Mucosa of descending colon (tissue), 3 donors: ENCODE measurements around the gene C2CD3. TPM values are rescaled to one million over a fixed set of nuclear protein-coding genes. Genes with fewer than 3 reads are reported as not detected.
"Not testable (repeated sequence)": the region's sequence is repeated elsewhere in the genome, so short reads cannot be mapped to it uniquely, and the experiment has no call there.

Source experiments
- ATAC-seq: fragments of 200-7000 bp; cut with Tn5 transposase; one replicate; pipeline ENCODE4 v1.9.1; 2020; ENCODE audit warnings: mild to moderate bottlenecking, moderate library complexity
- DNase-seq, 3 donors: peaks; one replicate each; pipeline ENCODE4 v3.0.0-alpha.2; 2020
- H3K36me3 ChIP-seq: fragments of 200-600 bp; one replicate; pipeline ENCODE4 v1.8.0; 2021; ENCODE audit warnings: low read depth, mild to moderate bottlenecking
- H3K4me1 ChIP-seq: fragments of 200-600 bp; one replicate; pipeline ENCODE4 v1.8.0; 2021; ENCODE audit warnings: low read depth, mild to moderate bottlenecking
- H3K4me3 ChIP-seq: fragments of 200-600 bp; one replicate; pipeline ENCODE4 v1.8.0; 2021; ENCODE audit warnings: mild to moderate bottlenecking
- H3K9me3 ChIP-seq: fragments of 200-600 bp; one replicate; pipeline ENCODE4 v1.8.0; 2021; ENCODE audit warnings: mild to moderate bottlenecking
- CTCF ChIP-seq: fragments of 200-600 bp; IDR thresholded peaks from one replicate; pipeline ENCODE4 v1.8.0; 2022; ENCODE audit warnings: antibody characterized with exemption, mild to moderate bottlenecking
- intact Hi-C, 2 donors: fragments of 100-400 bp; cut with DNase I in 1 of 2; cut with micrococcal nuclease in 1 of 2; formaldehyde crosslinking; loops; one replicate each; pipeline versions ENCODE4 v1.11.0 to v1.11.1; 2022; cut with DNase I, micrococcal nuclease
- total RNA-seq, 3 donors: library from RNA; stranded (reverse); fragmentation: NEBNext Ultra II Directional in 2 of 3; extraction: Animal tissue kit (Norgen Biotek cat#: 25700) in 2 of 3; gene quantifications; one replicate each; pipeline versions ENCODE4 v1.2.1 to v1.2.4, GENCODE V29; 2021 to 2023
- donor health status: DM: no; HTN: no; CAD: no; lungs with moderate emphysema.
- donor health status: DM: no; HTN: no; CAD: no.
- donor health status: DM: no; HTN: yes; CAD: no.

C2CD3 gene
- total RNA-seq, 3 donors from 2014 or later, result 22.3 to 37.2 (median 32.1) TPM

GRCh38 chr11:74138021-74138420 lies 32.8 kb downstream of the C2CD3 start:
- intact Hi-C loops, result no loop called here
- no peaks in the 10 kb centered on the region for H3K36me3 ChIP-seq
- no peaks in the 10 kb centered on the region for H3K9me3 ChIP-seq
- H3K4me1 ChIP-seq, result peaks cover 19% of the 10 kb centered on the region
- TF ChIP-seq CTCF, result no peak
- ATAC-seq (no peak), DNase-seq (no peak)
- H3K4me3 ChIP-seq, result no peak overlapping the region

- Histone ChIP-seq H3K4me3 (no peak overlapping the region), H3K9me3 (no peaks in the 10 kb centered on the region), H3K4me1 (peaks cover 19% of the 10 kb centered on the region), H3K36me3 (no peaks in the 10 kb centered on the region)
- no peak for ATAC-seq
- no peak for TF ChIP-seq CTCF
- intact Hi-C loops, result no loop called here
- DNase-seq, result no peak
These were observed 35.5 kb downstream of the C2CD3 start for GRCh38 chr11:74135127-74135840.

- no peak for DNase-seq
- H3K4me3 ChIP-seq, result no peak overlapping the region
- TF ChIP-seq CTCF, result no peak
- no peaks in the 10 kb centered on the region for H3K36me3 ChIP-seq
- no peaks in the 10 kb centered on the region for H3K9me3 ChIP-seq
- ATAC-seq, result no peak
- H3K4me1 ChIP-seq, result peaks cover 19% of the 10 kb centered on the region
- intact Hi-C loops, result no loop called here
These were observed 36.1 kb downstream of the C2CD3 start for GRCh38 chr11:74134661-74135060.

- DNase-seq (no peak), ATAC-seq (no peak)
- Histone ChIP-seq H3K36me3 (no peaks in the 10 kb centered on the region), H3K4me3 (no peak overlapping the region), H3K9me3 (no peaks in the 10 kb centered on the region), H3K4me1 (peaks cover 9% of the 10 kb centered on the region)
- intact Hi-C loops, result no loop called here
- no peak for TF ChIP-seq CTCF
These were observed 37.4 kb downstream of the C2CD3 start for GRCh38 chr11:74133436-74133835.

- no peak for TF ChIP-seq CTCF
- Histone ChIP-seq H3K4me1 (peaks cover 3% of the 10 kb centered on the region), H3K4me3 (no peak overlapping the region), H3K36me3 (no peaks in the 10 kb centered on the region), H3K9me3 (no peaks in the 10 kb centered on the region)
- no peak for ATAC-seq
- no peak for DNase-seq
- intact Hi-C loops, result no loop called here
These were observed 38.0 kb downstream of the C2CD3 start for GRCh38 chr11:74132833-74133232.

- DNase-seq, ATAC-seq, H3K36me3 ChIP-seq, H3K9me3 ChIP-seq, H3K4me3 ChIP-seq, H3K4me1 ChIP-seq, intact Hi-C loops: not testable (repeated sequence)
These were observed 41.7 kb downstream of the C2CD3 start for GRCh38 chr11:74129121-74129520.
